Mucosa of rectum (tissue), 2 donors: ENCODE data around the gene IL31RA.

ENCODE experiments used
- H3K27ac ChIP-seq, 2 donors: one replicate each; pipeline ENCODE4 v1.7.0; 2013; ENCODE audit warnings: inconsistent platforms in 2 of 2, low read depth in 2 of 2, low read length in 2 of 2
- H3K27me3 ChIP-seq, 2 donors: one replicate each; pipeline ENCODE4 v1.7.0; 2013; ENCODE audit warnings: low read length in 2 of 2; ENCODE audit not compliant: control insufficient read depth in 2 of 2, insufficient read depth in 2 of 2
- H3K36me3 ChIP-seq, 2 donors: one replicate each; pipeline ENCODE4 v1.7.0; 2013; ENCODE audit warnings: low read length in 2 of 2; ENCODE audit not compliant: control insufficient read depth in 2 of 2, insufficient read depth in 2 of 2
- H3K4me1 ChIP-seq, 2 donors: one replicate each; pipeline ENCODE4 v1.7.0; 2013; ENCODE audit warnings: low read length in 2 of 2, mild to moderate bottlenecking in 1 of 2; ENCODE audit not compliant: control insufficient read depth in 2 of 2, insufficient read depth in 2 of 2
- H3K4me3 ChIP-seq, 2 donors: one replicate each; pipeline ENCODE4 v1.7.0; 2013; ENCODE audit warnings: low read length in 2 of 2
- H3K9ac ChIP-seq, 2 donors: one replicate each; pipeline ENCODE4 v1.7.0; 2013; ENCODE audit warnings: low read length in 2 of 2, low read depth in 1 of 2, mild to moderate bottlenecking in 1 of 2
- H3K9me3 ChIP-seq, 2 donors: one replicate each; pipeline ENCODE4 v1.7.0; 2013; ENCODE audit warnings: low read length in 2 of 2; ENCODE audit not compliant: control insufficient read depth in 2 of 2
- donor health status: healthy.
- donor health status: Normal muscosa, but diverticular disease.

IL31RA gene

GRCh38 chr5:55873234-55873633 is 22.1 kb downstream of the IL31RA start:
- H3K9ac ChIP-seq = no peak overlapping the region
- H3K9me3 ChIP-seq = no peaks in the 10 kb centered on the region
- no peaks in the 10 kb centered on the region for H3K4me1 ChIP-seq
- no peak overlapping the region for H3K27ac ChIP-seq
- no peaks in the 10 kb centered on the region for H3K36me3 ChIP-seq
- H3K4me3 ChIP-seq = no peak overlapping the region
- H3K27me3 ChIP-seq = no peaks in the 10 kb centered on the region

- Histone ChIP-seq H3K27me3 (no peaks in the 10 kb centered on the region), H3K9me3 (no peaks in the 10 kb centered on the region), H3K4me3 (no peak overlapping the region), H3K36me3 (no peaks in the 10 kb centered on the region), H3K27ac (no peak overlapping the region), H3K4me1 (no peaks in the 10 kb centered on the region), H3K9ac (no peak overlapping the region)
These were observed 26.5 kb downstream of the IL31RA start for GRCh38 chr5:55877655-55878054.

GRCh38 chr5:55880453-55880852 is 29.3 kb downstream of the IL31RA start:
- no peaks in the 10 kb centered on the region for H3K9me3 ChIP-seq
- H3K4me3 ChIP-seq = no peak overlapping the region
- no peaks in the 10 kb centered on the region for H3K4me1 ChIP-seq
- no peaks in the 10 kb centered on the region for H3K27me3 ChIP-seq
- no peaks in the 10 kb centered on the region for H3K36me3 ChIP-seq
- no peak overlapping the region for H3K27ac ChIP-seq
- H3K9ac ChIP-seq = no peak overlapping the region

GRCh38 chr5:55885359-55885758 is 34.2 kb downstream of the IL31RA start:
- Histone ChIP-seq H3K27ac (no peak overlapping the region), H3K9ac (no peak overlapping the region), H3K27me3 (no peaks in the 10 kb centered on the region), H3K9me3 (no peaks in the 10 kb centered on the region), H3K4me3 (no peak overlapping the region), H3K4me1 (no peaks in the 10 kb centered on the region), H3K36me3 (no peaks in the 10 kb centered on the region)

- Histone ChIP-seq H3K27ac (no peak overlapping the region), H3K4me3 (no peak overlapping the region), H3K4me1 (no peaks in the 10 kb centered on the region), H3K36me3 (no peaks in the 10 kb centered on the region), H3K9me3 (no peaks in the 10 kb centered on the region), H3K9ac (no peak overlapping the region), H3K27me3 (no peaks in the 10 kb centered on the region)
These were observed 37.0 kb downstream of the IL31RA start for GRCh38 chr5:55888205-55888604.

DNA sequence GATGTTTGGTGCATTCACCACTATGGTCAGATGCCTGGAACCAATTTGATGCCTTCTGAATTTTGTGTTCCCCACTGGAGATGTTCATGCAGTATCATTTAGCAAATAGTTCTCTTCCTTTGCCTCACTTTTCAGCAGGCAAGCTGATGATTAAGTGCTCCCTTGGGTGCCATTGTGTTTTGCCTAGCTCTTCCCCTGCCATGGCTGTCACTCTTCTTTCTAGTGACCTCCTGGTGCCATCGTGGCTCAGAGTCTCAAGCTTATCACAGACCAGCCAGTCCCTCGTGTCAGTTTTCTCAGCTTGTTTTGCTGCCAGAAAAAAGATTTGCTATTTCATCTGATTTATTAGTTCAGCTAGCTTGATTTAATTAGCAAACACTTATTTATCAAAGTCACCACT is 41.3 kb downstream of the IL31RA start:
- H3K9ac ChIP-seq = no peak overlapping the region
- no peak overlapping the region for H3K4me3 ChIP-seq
- H3K4me1 ChIP-seq = no peaks in the 10 kb centered on the region
- no peaks in the 10 kb centered on the region for H3K27me3 ChIP-seq
- H3K27ac ChIP-seq = no peak overlapping the region
- H3K36me3 ChIP-seq = no peaks in the 10 kb centered on the region
- H3K9me3 ChIP-seq = no peaks in the 10 kb centered on the region

DNA sequence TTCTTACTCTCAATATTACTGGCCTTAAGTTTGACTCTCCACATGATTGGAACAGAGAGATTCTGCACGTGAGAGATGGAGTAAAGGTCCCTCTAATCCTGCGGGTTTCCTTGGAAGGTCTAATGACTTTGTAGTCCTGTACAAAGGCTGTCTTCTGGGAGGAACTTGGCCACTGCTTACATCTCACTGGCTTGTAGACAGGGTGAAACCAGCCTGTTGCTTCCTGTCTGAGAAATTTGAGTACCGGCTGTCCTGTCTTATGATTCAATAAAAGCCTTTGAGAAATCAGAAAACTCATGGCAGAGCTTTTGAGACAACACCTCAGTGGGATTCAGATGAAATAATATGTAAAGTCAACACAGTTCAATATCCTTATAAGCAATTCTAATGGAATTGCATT is 43.0 kb downstream of the IL31RA start:
- no peaks in the 10 kb centered on the region for H3K9me3 ChIP-seq

DNA sequence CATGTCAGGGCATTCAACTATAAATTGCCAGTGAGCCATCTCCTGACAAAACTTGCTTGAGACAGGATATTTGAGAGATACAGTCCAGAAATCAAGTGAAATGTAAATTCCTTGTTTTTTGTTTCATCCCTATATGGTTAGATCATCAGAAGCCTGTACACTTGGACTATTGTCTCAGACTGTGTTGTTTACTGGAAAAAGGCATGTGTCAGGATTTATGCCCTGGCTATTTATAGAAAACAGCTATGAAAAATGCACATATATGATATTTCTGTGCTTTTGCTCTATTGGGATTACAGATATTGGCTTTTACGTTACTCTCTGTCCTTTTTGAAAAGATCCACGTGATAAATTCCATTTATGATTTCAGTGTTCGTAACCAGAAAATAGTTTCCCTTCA is 44.2 kb downstream of the IL31RA start:
- no peaks in the 10 kb centered on the region for H3K27me3 ChIP-seq
- H3K4me1 ChIP-seq = no peaks in the 10 kb centered on the region
- H3K4me3 ChIP-seq = no peak overlapping the region
- no peak overlapping the region for H3K27ac ChIP-seq
- H3K9ac ChIP-seq = no peak overlapping the region
- H3K9me3 ChIP-seq = no peaks in the 10 kb centered on the region
- no peaks in the 10 kb centered on the region for H3K36me3 ChIP-seq

More for the DNA sequence above, 43.0 kb downstream of the IL31RA start:
- Histone ChIP-seq H3K4me1 (no peaks in the 10 kb centered on the region), H3K27me3 (no peaks in the 10 kb centered on the region), H3K36me3 (no peaks in the 10 kb centered on the region), H3K4me3 (no peak overlapping the region), H3K27ac (no peak overlapping the region), H3K9ac (no peak overlapping the region)

DNA sequence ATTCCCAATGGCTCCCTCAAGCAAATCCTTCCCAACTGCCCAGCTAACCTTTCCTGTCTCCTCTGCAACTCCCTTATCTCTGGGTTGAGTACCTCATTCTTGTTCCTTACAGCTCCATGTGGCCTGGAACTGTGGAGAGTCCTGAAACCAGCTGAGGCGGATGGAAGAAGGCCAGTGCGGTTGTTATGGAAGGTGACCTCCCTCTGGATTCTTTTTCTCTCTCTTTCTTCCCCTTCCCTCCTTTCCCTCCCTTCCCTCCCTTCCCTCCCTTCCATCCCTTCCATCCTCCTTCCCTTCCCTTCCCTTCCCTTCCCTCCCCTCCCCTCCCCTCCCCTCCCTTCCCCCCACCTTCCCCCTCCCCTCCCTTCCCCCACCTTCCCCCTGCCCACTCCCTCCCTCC is 45.1 kb downstream of the IL31RA start:
- Histone ChIP-seq H3K4me1 (no peaks in the 10 kb centered on the region), H3K4me3 (no peak overlapping the region), H3K9me3 (no peaks in the 10 kb centered on the region), H3K27me3 (no peaks in the 10 kb centered on the region), H3K27ac (no peak overlapping the region), H3K36me3 (no peaks in the 10 kb centered on the region), H3K9ac (no peak overlapping the region)

GRCh38 chr5:55896663-55897062 is 45.5 kb downstream of the IL31RA start:
- no peak overlapping the region for H3K27ac ChIP-seq
- H3K4me1 ChIP-seq = no peaks in the 10 kb centered on the region
- H3K9me3 ChIP-seq = no peaks in the 10 kb centered on the region
- no peak overlapping the region for H3K9ac ChIP-seq
- H3K36me3 ChIP-seq = no peaks in the 10 kb centered on the region
- no peak overlapping the region for H3K4me3 ChIP-seq
- H3K27me3 ChIP-seq = no peaks in the 10 kb centered on the region

- Histone ChIP-seq H3K36me3 (no peaks in the 10 kb centered on the region), H3K27ac (no peak overlapping the region), H3K9ac (no peak overlapping the region), H3K4me3 (no peak overlapping the region), H3K9me3 (no peaks in the 10 kb centered on the region), H3K4me1 (no peaks in the 10 kb centered on the region), H3K27me3 (no peaks in the 10 kb centered on the region)
These were observed 46.2 kb downstream of the IL31RA start for GRCh38 chr5:55897206-55897894.
